GM19025 (cell line): ENCODE data around the gene G6PC1.
"Not testable (repeated sequence)": the region's sequence is repeated elsewhere in the genome, so short reads cannot be mapped to it uniquely, and the experiment has no call there.

ENCODE experiments used
- ATAC-seq: cut with Tn5 transposase; IDR thresholded peaks from one replicate; pipeline ENCODE4 v1.9.1; 2021; ENCODE audit warnings: mild to moderate bottlenecking, low read depth, moderate library complexity; ENCODE audit not compliant: unreplicated experiment

The G6PC1 gene

GRCh38 chr17:42898147-42898811 is 2.3 kb upstream of the G6PC1 start:
- ATAC-seq: no peak

- ATAC-seq: not testable (repeated sequence)
Measured at GRCh38 chr17:42899981-42900380, 618 bp upstream of the G6PC1 start.

- ATAC-seq: no peak
Measured at GRCh38 chr17:42901535-42902229, 1.1 kb downstream of the G6PC1 start.

- no peak for ATAC-seq
Measured at GRCh38 chr17:42904110-42904469, 3.5 kb downstream of the G6PC1 start.

GRCh38 chr17:42906772-42907446 is 6.3 kb downstream of the G6PC1 start:
- ATAC-seq: no peak

- ATAC-seq: no peak
Measured at GRCh38 chr17:42908872-42909700, 8.5 kb downstream of the G6PC1 start.

GRCh38 chr17:42913522-42913921 is 12.9 kb downstream of the G6PC1 start:
- ATAC-seq: no peak

- ATAC-seq: no peak
Measured at GRCh38 chr17:42913981-42914617, 13.5 kb downstream of the G6PC1 start.

- ATAC-seq: not testable (repeated sequence)
Measured at GRCh38 chr17:42915288-42915687, 14.7 kb downstream of the G6PC1 start.

- not testable (repeated sequence) for ATAC-seq
Measured at GRCh38 chr17:42916388-42917235, 16.0 kb downstream of the G6PC1 start.

GRCh38 chr17:42917236-42917603 is 16.6 kb downstream of the G6PC1 start:
- ATAC-seq: no peak

GRCh38 chr17:42918902-42919521 is 18.4 kb downstream of the G6PC1 start:
- no peak for ATAC-seq

- ATAC-seq: not testable (repeated sequence)
Measured at GRCh38 chr17:42919522-42920077, 19.0 kb downstream of the G6PC1 start.

GRCh38 chr17:42920106-42920900 is 19.7 kb downstream of the G6PC1 start:
- ATAC-seq: no peak

- ATAC-seq: no peak
Measured at GRCh38 chr17:42920922-42921321, 20.3 kb downstream of the G6PC1 start.

GRCh38 chr17:42922294-42922693 is 21.7 kb downstream of the G6PC1 start:
- no peak for ATAC-seq

- not testable (repeated sequence) for ATAC-seq
Measured at GRCh38 chr17:42923472-42923871, 22.9 kb downstream of the G6PC1 start.

GRCh38 chr17:42924891-42925290 is 24.3 kb downstream of the G6PC1 start:
- no peak for ATAC-seq
